H1 (cell line): ENCODE data around the gene DYNLT2. TPM values are rescaled to one million over a fixed set of nuclear protein-coding genes. Genes with fewer than 3 reads are reported as not detected.

Experiments used
- CTCF ChIA-PET: fragments of 300-600 bp; sonication (Branson Sonifier 250); formaldehyde crosslinking; loops from one replicate; lab custom pipeline; 2021; ENCODE audit not compliant: partially characterized antibody; lab: Charles Lee
- POLR2A ChIA-PET: fragments of 300-600 bp; sonication (Branson Sonifier 250); formaldehyde crosslinking; loops from one replicate; lab custom pipeline; 2021; ENCODE audit warnings: inconsistent platforms; ENCODE audit not compliant: partially characterized antibody; lab: Charles Lee
- DNase-seq, 2 experiments: peaks; one replicate each; pipeline versions ENCODE4 v3.0.0 to v3.0.0-alpha.2; 2010 to 2022; ENCODE audit warnings: low spot score in 2 of 2, low read depth in 1 of 2, mixed read lengths in 1 of 2
- FAIRE-seq: peaks from 2 replicates; lab custom pipeline; 2011; peaks lifted over from hg19 to GRCh38; lab: Jason Lieb, UNC
- H2AFZ ChIP-seq: 2 replicates; pipeline ENCODE4 v1.8.1; 2012; ENCODE audit warnings: low read length, inconsistent platforms
- H2AK5ac ChIP-seq: 2 replicates; pipeline ENCODE4 v1.6.1; 2013; ENCODE audit warnings: low read depth, low read length
- H2BK120ac ChIP-seq: replicated peaks from 2 replicates; pipeline ENCODE3; 2013; ENCODE audit warnings: low read depth, low read length, inconsistent platforms
- H2BK12ac ChIP-seq: 2 replicates; pipeline ENCODE4 v1.6.1; 2013; ENCODE audit warnings: low read depth, low read length
- H2BK15ac ChIP-seq: 2 replicates; pipeline ENCODE4 v1.6.1; 2013; ENCODE audit warnings: low read length
- H2BK20ac ChIP-seq: 2 replicates; pipeline ENCODE4 v1.6.1; 2013; ENCODE audit warnings: low read length
- H2BK5ac ChIP-seq: 2 replicates; pipeline ENCODE4 v1.6.1; 2013; ENCODE audit warnings: low read depth, low read length
- H3K14ac ChIP-seq: 2 replicates; pipeline ENCODE4 v1.6.1; 2013; ENCODE audit warnings: inconsistent platforms; ENCODE audit not compliant: insufficient read length
- H3K18ac ChIP-seq: 2 replicates; pipeline ENCODE4 v1.6.1; 2013; ENCODE audit warnings: low read length; ENCODE audit errors: extremely low read depth
- H3K23ac ChIP-seq: 2 replicates; pipeline ENCODE4 v1.6.1; 2013; ENCODE audit warnings: inconsistent platforms; ENCODE audit not compliant: insufficient read length
- H3K23me2 ChIP-seq: 2 replicates; pipeline ENCODE4 v1.6.1; 2013; ENCODE audit warnings: low read depth, low read length
- H3K27ac ChIP-seq: 2 replicates; pipeline ENCODE4 v1.6.1; 2011; ENCODE audit warnings: low read depth, low read length, inconsistent platforms
- H3K27me3 ChIP-seq, 4 experiments: replicated peaks in 1 of 4; 1 replicate in 1 of 4; 2 replicates in 3 of 4; pipeline versions ENCODE4 v1.6.1 to v1.8.1; 2011 to 2013; ENCODE audit warnings: low read length in 3 of 4, mild to moderate bottlenecking in 3 of 4, inconsistent platforms in 2 of 4, mixed read lengths in 2 of 4, moderate library complexity in 1 of 4; ENCODE audit not compliant: control insufficient read depth in 3 of 4, insufficient read depth in 3 of 4; ENCODE audit errors: extremely low read depth in 1 of 4
- H3K36me3 ChIP-seq, 4 experiments: 2 replicates each; pipeline versions ENCODE4 v1.6.1 to v1.8.1; 2011 to 2013; ENCODE audit warnings: mild to moderate bottlenecking in 4 of 4, low read length in 3 of 4, moderate library complexity in 2 of 4, control low read depth in 1 of 4, inconsistent platforms in 1 of 4; ENCODE audit not compliant: insufficient read depth in 4 of 4, control insufficient read depth in 2 of 4
- H3K4ac ChIP-seq: replicated peaks from 2 replicates; pipeline ENCODE3; 2013; ENCODE audit warnings: low read length, low read depth, mixed read lengths, inconsistent platforms; ENCODE audit not compliant: insufficient read length
- H3K4me1 ChIP-seq, 4 experiments: replicated peaks in 1 of 4; 1 replicate in 1 of 4; 2 replicates in 3 of 4; pipeline versions ENCODE4 v1.6.1 to v1.8.1; 2011 to 2013; ENCODE audit warnings: low read length in 3 of 4, inconsistent platforms in 2 of 4, mixed read lengths in 1 of 4; ENCODE audit not compliant: insufficient read depth in 4 of 4, control insufficient read depth in 3 of 4
- H3K4me2 ChIP-seq, 2 experiments: 2 replicates each; pipeline versions ENCODE4 v1.6.1 to v1.8.1; 2011 to 2013; ENCODE audit warnings: low read depth in 2 of 2, low read length in 2 of 2, control low read depth in 1 of 2, inconsistent platforms in 1 of 2, mild to moderate bottlenecking in 1 of 2; ENCODE audit not compliant: insufficient read depth in 1 of 2
- H3K4me3 ChIP-seq, 4 experiments: fragments of 200-600, 300-600 bp in 1 of 4; sonication (generic), shearing (Covaris generic), sonication (Bioruptor Twin) in 1 of 4; 2 replicates each; pipeline versions ENCODE4 v1.5.1 to v1.8.1; 2011 to 2016; ENCODE audit warnings: low read length in 4 of 4, low read depth in 3 of 4, control low read depth in 2 of 4, inconsistent platforms in 2 of 4, mild to moderate bottlenecking in 2 of 4, mixed read lengths in 1 of 4, moderate library complexity in 1 of 4; ENCODE audit not compliant: insufficient read depth in 2 of 4; ENCODE audit errors: extremely low read depth in 1 of 4
- H3K56ac ChIP-seq: replicated peaks from 2 replicates; pipeline ENCODE3; 2013; ENCODE audit warnings: low read depth, mild to moderate bottlenecking, mixed read lengths, low read length, inconsistent platforms; ENCODE audit not compliant: insufficient read length
- H3K79me1 ChIP-seq: 2 replicates; pipeline ENCODE4 v1.6.1; 2013; ENCODE audit warnings: low read depth, low read length, control low read depth
- H3K79me2 ChIP-seq, 2 experiments: 2 replicates each; pipeline versions ENCODE4 v1.6.1 to v1.8.1; 2012 to 2013; ENCODE audit warnings: low read length in 2 of 2, mild to moderate bottlenecking in 2 of 2, inconsistent platforms in 1 of 2; ENCODE audit not compliant: insufficient read depth in 2 of 2, control insufficient read depth in 1 of 2
- H3K9ac ChIP-seq, 4 experiments: replicated peaks in 1 of 4; 1 replicate in 1 of 4; 2 replicates in 3 of 4; pipeline versions ENCODE4 v1.6.1 to v1.8.1; 2011 to 2013; ENCODE audit warnings: low read depth in 3 of 4, low read length in 3 of 4, control low read depth in 2 of 4, mild to moderate bottlenecking in 2 of 4, moderate library complexity in 2 of 4, inconsistent platforms in 1 of 4; ENCODE audit errors: extremely low read depth in 1 of 4
- H3K9me3 ChIP-seq, 2 experiments: 2 replicates each; pipeline versions ENCODE4 v1.6.1 to v1.8.1; 2012 to 2013; ENCODE audit warnings: mild to moderate bottlenecking in 2 of 2, moderate library complexity in 2 of 2, control low read depth in 1 of 2, inconsistent platforms in 1 of 2, low read depth in 1 of 2, low read length in 1 of 2, mixed read lengths in 1 of 2; ENCODE audit not compliant: insufficient read depth in 2 of 2
- H4K20me1 ChIP-seq, 2 experiments: replicated peaks in 1 of 2; 2 replicates each; pipeline versions ENCODE3 to v1.8.1; 2011 to 2013; ENCODE audit warnings: inconsistent platforms in 2 of 2, low read length in 2 of 2, mild to moderate bottlenecking in 1 of 2; ENCODE audit not compliant: insufficient read depth in 2 of 2, control insufficient read depth in 1 of 2
- H4K5ac ChIP-seq: 2 replicates; pipeline ENCODE4 v1.6.1; 2013; ENCODE audit warnings: low read length, low read depth, mixed read lengths, inconsistent platforms; ENCODE audit not compliant: insufficient read length
- H4K8ac ChIP-seq: 2 replicates; pipeline ENCODE4 v1.8.0; 2013; ENCODE audit warnings: mild to moderate bottlenecking, moderate library complexity, low read length, inconsistent platforms; ENCODE audit not compliant: insufficient read depth; ENCODE audit errors: extremely low read depth
- H4K91ac ChIP-seq: replicated peaks from 2 replicates; pipeline ENCODE3; 2013; ENCODE audit warnings: low read length, mixed read lengths, inconsistent platforms; ENCODE audit not compliant: insufficient read length
- CEBPB ChIP-seq: IDR thresholded peaks from 2 replicates; pipeline ENCODE4 v1.6.1; 2012; ENCODE audit warnings: low read depth, low read length
- CHD1 ChIP-seq: IDR thresholded peaks from 2 replicates; pipeline ENCODE4 v1.6.1; 2012; ENCODE audit warnings: low read depth, low read length, improper control_type of control experiment
- CTBP2 ChIP-seq: IDR thresholded peaks from 2 replicates; pipeline ENCODE4 v1.7.0; 2011; ENCODE audit warnings: borderline replicate concordance, mild to moderate bottlenecking, moderate library complexity, mixed read lengths, low read length; ENCODE audit not compliant: insufficient read depth, insufficient read length
- EGR1 ChIP-seq: IDR thresholded peaks from 2 replicates; pipeline ENCODE4 v1.6.1; 2011; ENCODE audit warnings: low read depth, low read length, borderline replicate concordance
- JUND ChIP-seq: IDR thresholded peaks from 2 replicates; pipeline ENCODE4 v1.6.1; 2011; ENCODE audit warnings: mild to moderate bottlenecking, improper control_type of control experiment, low read length
- KDM1A ChIP-seq: fragments of 200-600, 300-600 bp; sonication (generic); IDR thresholded peaks from 2 replicates; pipeline ENCODE4 v1.7.1; 2016; ENCODE audit warnings: mild to moderate bottlenecking, low read length, borderline replicate concordance
- KDM5A ChIP-seq: fragments of 200-600 bp; IDR thresholded peaks from 2 replicates; pipeline ENCODE4 v1.7.1; 2012; ENCODE audit warnings: mild to moderate bottlenecking, low read length, inconsistent platforms, mixed read lengths
- POU5F1 ChIP-seq: IDR thresholded peaks from 2 replicates; pipeline ENCODE4 v1.6.1; 2011; ENCODE audit warnings: low read depth, mild to moderate bottlenecking, low read length, moderate library complexity
- SP1 ChIP-seq: IDR thresholded peaks from 2 replicates; pipeline ENCODE4 v1.6.1; 2011; ENCODE audit warnings: low read depth, low read length
- TEAD4 ChIP-seq: IDR thresholded peaks from 2 replicates; pipeline ENCODE4 v1.6.1; 2012; ENCODE audit warnings: low read depth, low read length, inconsistent platforms, mixed read lengths
- WGBS, 2 experiments: shearing (Covaris generic) in 1 of 2; methylation state at CpG; one replicate each; pipeline versions ENCODE4 v1.1.6 to v1.1.7; 2013 to 2015; ENCODE audit warnings: low lambda C conversion rate in 2 of 2, mixed read lengths in 2 of 2, inconsistent platforms in 1 of 2, low coverage in 1 of 2, missing lambda C conversion rate in 1 of 2; ENCODE audit not compliant: insufficient replicate concordance in 2 of 2, insufficient coverage in 1 of 2, insufficient read length in 1 of 2; ENCODE audit errors: extremely low coverage in 1 of 2, missing lambda C conversion rate in 1 of 2; 5-methylcytosine and 5-hydroxymethylcytosine counted together
- polyA plus RNA-seq, 7 experiments: library from polyadenylated mRNA; depleted of rRNA in 3 of 7; stranded (reverse) in 5 of 7; unstranded in 2 of 7; fragments of >200 nt in 5 of 7; fragments of 200-250 nt in 2 of 7; gene quantifications; 1 replicate in 5 of 7; 2 replicates in 1 of 7; 4 replicates in 1 of 7; pipeline versions ENCODE4 v1.2.1 to v1.2.3, GENCODE V29; 2011 to 2013; ENCODE audit warnings: missing spikeins in 2 of 7, mixed read lengths in 2 of 7
- total RNA-seq: library from RNA; stranded (reverse); fragmentation: NEBNext Ultra II Directional; extraction: Animal tissue kit (Norgen Biotek cat#: 25700); gene quantifications from 2 replicates; pipeline ENCODE4 v1.2.1, GENCODE V29; 2021
- TF ChIP-seq, protein P1 (sequence below), 3 experiments: IDR thresholded peaks; 1 replicate in 2 of 3; 2 replicates in 1 of 3; pipeline versions ENCODE4 v1.5.1 to v1.6.1; 2011; ENCODE audit warnings: low read length in 3 of 3, mild to moderate bottlenecking in 3 of 3, inconsistent platforms in 2 of 3, low read depth in 1 of 3, moderate library complexity in 1 of 3; ENCODE audit not compliant: insufficient read depth in 1 of 3; ENCODE audit errors: control extremely low read depth in 1 of 3

DYNLT2 gene
- total and polyA plus RNA-seq, 2 of the 8 experiments (the other 6 are each of a cell fraction or from before 2014, with no cell fraction given): 0.48 to 1.8 TPM

DNA sequence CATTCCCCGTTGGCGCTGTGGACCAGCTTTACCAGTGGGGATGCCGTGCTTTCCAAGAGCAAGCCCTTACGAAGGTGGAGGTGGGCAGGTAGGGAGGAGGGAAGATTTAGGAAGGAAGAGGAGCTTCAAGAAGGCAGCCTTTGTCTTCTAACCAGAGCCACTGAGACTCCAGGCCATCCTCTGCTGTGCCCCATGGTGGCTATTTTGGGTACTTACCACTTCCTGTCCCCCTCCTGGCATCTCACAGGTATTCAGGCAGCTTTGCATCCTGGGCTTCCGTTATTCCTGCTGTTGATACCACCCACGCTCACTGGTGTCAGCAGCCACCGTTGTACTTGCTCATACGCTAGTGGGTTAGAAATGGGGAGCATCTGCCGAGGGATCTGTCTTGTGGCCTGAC lies 23.0 kb upstream of the DYNLT2 start:
- no peak overlapping the region for H2BK15ac ChIP-seq
- H2BK12ac ChIP-seq: no peak overlapping the region
- H2BK5ac ChIP-seq: no peak overlapping the region
- peak overlapping the region; percentile 84; the same call in 1 of the 2 replicates for H4K8ac ChIP-seq
- no peak for DNase-seq
- no peaks in the 10 kb centered on the region for H3K79me2 ChIP-seq
- H3K18ac ChIP-seq: no peak overlapping the region
- H2AK5ac ChIP-seq: no peak overlapping the region
- no peak overlapping the region for H3K4ac ChIP-seq
- WGBS, 2 experiments: 94% methylated on average over 9 of the region's 9 CpGs; no CpG with 5 or more reads in 1 of the 2 experiments
- no peak overlapping the region for H2BK120ac ChIP-seq
- no peaks in the 10 kb centered on the region for H3K79me1 ChIP-seq
- no peak overlapping the region for H3K4me3 ChIP-seq
- H3K56ac ChIP-seq: no peak overlapping the region
- H4K20me1 ChIP-seq: peaks cover 0 to 2% of the 10 kb centered on the region in 2 experiments
- H3K4me2 ChIP-seq: no peak overlapping the region
- H3K27ac ChIP-seq: no peak overlapping the region
- CTCF ChIA-PET: interaction anchor here (0.9 to 2.6 kb wide), 6 partner anchors 9 to 17 kb away, joined by 3 to 6 read pairs (median 4); no protein-coding TSS in a partner anchor
- no peak overlapping the region for H2BK20ac ChIP-seq
- no peaks in the 10 kb centered on the region for H3K9me3 ChIP-seq
- H3K14ac ChIP-seq: no peak overlapping the region
- no peak overlapping the region for H3K23ac ChIP-seq
- H3K9ac ChIP-seq: no peak overlapping the region
- POLR2A ChIA-PET: interaction anchor here (0.7 to 3.5 kb wide), 4 partner anchors 10 to 73 kb away, joined by 3 to 12 read pairs (median 4); partner anchors contain the start of genes C6orf120, DYNLT2, ERMARD and WDR27
- no peak overlapping the region for H4K91ac ChIP-seq
- no peaks in the 10 kb centered on the region for H3K27me3 ChIP-seq
- no peaks in the 10 kb centered on the region for H3K4me1 ChIP-seq
- no peaks in the 10 kb centered on the region for H3K23me2 ChIP-seq
- no peak overlapping the region for H2AFZ ChIP-seq
- FAIRE-seq: no peak
- H3K36me3 ChIP-seq: peaks cover 0 to 10% (median 0%) of the 10 kb centered on the region in 4 experiments; a peak in 2 of 8 replicates
- no peak overlapping the region for H4K5ac ChIP-seq
- TF ChIP-seq JUND (no peak), CHD1 (no peak), KDM5A (no peak), KDM1A (no peak), EGR1 (no peak), CTBP2 (no peak), CEBPB (no peak), POU5F1 (no peak), TEAD4 (no peak), SP1 (no peak)
- TF ChIP-seq, protein P1, sequence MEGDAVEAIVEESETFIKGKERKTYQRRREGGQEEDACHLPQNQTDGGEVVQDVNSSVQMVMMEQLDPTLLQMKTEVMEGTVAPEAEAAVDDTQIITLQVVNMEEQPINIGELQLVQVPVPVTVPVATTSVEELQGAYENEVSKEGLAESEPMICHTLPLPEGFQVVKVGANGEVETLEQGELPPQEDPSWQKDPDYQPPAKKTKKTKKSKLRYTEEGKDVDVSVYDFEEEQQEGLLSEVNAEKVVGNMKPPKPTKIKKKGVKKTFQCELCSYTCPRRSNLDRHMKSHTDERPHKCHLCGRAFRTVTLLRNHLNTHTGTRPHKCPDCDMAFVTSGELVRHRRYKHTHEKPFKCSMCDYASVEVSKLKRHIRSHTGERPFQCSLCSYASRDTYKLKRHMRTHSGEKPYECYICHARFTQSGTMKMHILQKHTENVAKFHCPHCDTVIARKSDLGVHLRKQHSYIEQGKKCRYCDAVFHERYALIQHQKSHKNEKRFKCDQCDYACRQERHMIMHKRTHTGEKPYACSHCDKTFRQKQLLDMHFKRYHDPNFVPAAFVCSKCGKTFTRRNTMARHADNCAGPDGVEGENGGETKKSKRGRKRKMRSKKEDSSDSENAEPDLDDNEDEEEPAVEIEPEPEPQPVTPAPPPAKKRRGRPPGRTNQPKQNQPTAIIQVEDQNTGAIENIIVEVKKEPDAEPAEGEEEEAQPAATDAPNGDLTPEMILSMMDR (IDR thresholded peaks at IDR 0.05; ENCODE audit: control extremely low read depth in 1 of 3, insufficient read depth in 1 of 3, low read depth in 1 of 3, low read length in 3 of 3): peak in 1 of 3 experiments; percentile 42; a peak in 1 of 4 replicates
